K562 (cell line): Measurements from ENCODE around the gene CHAC1. TPM values are rescaled to one million over a fixed set of nuclear protein-coding genes. Genes with fewer than 3 reads are reported as not detected.

ENCODE experiments used
- ARHGAP35 ChIP-seq: fragments of 450-650 bp; IDR thresholded peaks from 2 replicates; pipeline ENCODE4 v1.6.1; 2018; ENCODE audit not compliant: partially characterized antibody
- BCL6 ChIP-seq: fragments of 250-450 bp; sonication (Bioruptor Pico); IDR thresholded peaks from 2 replicates; pipeline ENCODE4 v1.4.0; 2020
- FOXK1 ChIP-seq: sonication (generic); formaldehyde crosslinking; IDR thresholded peaks from 2 replicates; pipeline ENCODE4 v1.8.0; 2022; ENCODE audit warnings: missing genetic modification reagents, mild to moderate bottlenecking, borderline replicate concordance
- HDAC6 ChIP-seq: IDR thresholded peaks from 2 replicates; pipeline ENCODE4 v1.6.1; 2012; ENCODE audit warnings: low read depth, mild to moderate bottlenecking, control low read depth, inconsistent platforms, low read length, moderate library complexity
- NUFIP1 ChIP-seq: fragments of 450-650 bp; IDR thresholded peaks from 2 replicates; pipeline ENCODE4 v1.6.1; 2018; ENCODE audit not compliant: partially characterized antibody
- SETDB1 ChIP-seq: IDR thresholded peaks from one replicate; pipeline ENCODE4 v1.6.1; 2012; ENCODE audit warnings: low read length, control low read depth, inconsistent platforms
- SNRNP70 ChIP-seq: fragments of 200-400 bp; formaldehyde crosslinking; optimal IDR thresholded peaks from 2 replicates; pipeline ENCODE3; 2017; ENCODE audit warnings: low read depth, low read length
- TCF3 ChIP-seq: sonication (generic); formaldehyde crosslinking; IDR thresholded peaks from 2 replicates; pipeline ENCODE4 v1.4.0; 2020; ENCODE audit warnings: mild to moderate bottlenecking, missing genetic modification reagents
- ZBTB1 ChIP-seq: sonication (generic); formaldehyde crosslinking; IDR thresholded peaks from 2 replicates; pipeline ENCODE4 v1.8.1; 2023; ENCODE audit warnings: missing genetic modification reagents, low read depth, mild to moderate bottlenecking, borderline replicate concordance
- ZNF324 ChIP-seq: fragments of 250-450 bp; sonication (Bioruptor Pico); IDR thresholded peaks from 2 replicates; pipeline ENCODE4 v1.4.0; 2020; ENCODE audit warnings: mild to moderate bottlenecking
- polyA plus RNA-seq, 8 experiments: library from polyadenylated mRNA; depleted of rRNA in 4 of 8; stranded (reverse) in 5 of 8; unstranded in 3 of 8; fragments of >200 nt; fragmentation: Nextera tagmentation in 2 of 8; fragmentation: Illumina TruSeq in 1 of 8; extraction: Ambion mirVana in 2 of 8; extraction: Trizol in 1 of 8; gene quantifications; 2 replicates each; pipeline versions ENCODE4 v1.2.1 to v1.2.3, GENCODE V29; 2011 to 2014; ENCODE audit warnings: inconsistent platforms in 1 of 8, missing spikeins in 1 of 8
- total RNA-seq, 7 experiments: library from RNA; depleted of rRNA in 6 of 7; stranded (reverse); fragments of >200 nt in 6 of 7; fragmentation: Illumina TruSeq in 2 of 7; extraction: Trizol in 2 of 7; gene quantifications; 2 replicates each; pipeline versions ENCODE4 v1.2.1 to v1.2.3, GENCODE V29; 2011 to 2021; ENCODE audit warnings: low replicate concordance in 1 of 7
- TF ChIP-seq, protein P1 (sequence below): fragments of 250-450 bp; sonication (Bioruptor Pico); IDR thresholded peaks from 2 replicates; pipeline ENCODE4 v1.4.0; 2020
- TF ChIP-seq, protein P2 (sequence below): sonication (generic); formaldehyde crosslinking; IDR thresholded peaks from 2 replicates; pipeline ENCODE4 v1.8.0; 2023; ENCODE audit warnings: mild to moderate bottlenecking, missing genetic modification reagents
- TF ChIP-seq, protein P3 (sequence below): fragments of 200-800 bp; sonication (Bioruptor generic); IDR thresholded peaks from 2 replicates; pipeline ENCODE4 v1.6.1; 2016; ENCODE audit warnings: missing genetic modification characterization, missing compliant biosample characterization

The CHAC1 gene
- total and polyA plus RNA-seq, 9 of the 15 experiments (the other 6 are each of a cell fraction or from before 2014, with no cell fraction given), result 0.47 to 39.0 (median 7.5) TPM

DNA sequence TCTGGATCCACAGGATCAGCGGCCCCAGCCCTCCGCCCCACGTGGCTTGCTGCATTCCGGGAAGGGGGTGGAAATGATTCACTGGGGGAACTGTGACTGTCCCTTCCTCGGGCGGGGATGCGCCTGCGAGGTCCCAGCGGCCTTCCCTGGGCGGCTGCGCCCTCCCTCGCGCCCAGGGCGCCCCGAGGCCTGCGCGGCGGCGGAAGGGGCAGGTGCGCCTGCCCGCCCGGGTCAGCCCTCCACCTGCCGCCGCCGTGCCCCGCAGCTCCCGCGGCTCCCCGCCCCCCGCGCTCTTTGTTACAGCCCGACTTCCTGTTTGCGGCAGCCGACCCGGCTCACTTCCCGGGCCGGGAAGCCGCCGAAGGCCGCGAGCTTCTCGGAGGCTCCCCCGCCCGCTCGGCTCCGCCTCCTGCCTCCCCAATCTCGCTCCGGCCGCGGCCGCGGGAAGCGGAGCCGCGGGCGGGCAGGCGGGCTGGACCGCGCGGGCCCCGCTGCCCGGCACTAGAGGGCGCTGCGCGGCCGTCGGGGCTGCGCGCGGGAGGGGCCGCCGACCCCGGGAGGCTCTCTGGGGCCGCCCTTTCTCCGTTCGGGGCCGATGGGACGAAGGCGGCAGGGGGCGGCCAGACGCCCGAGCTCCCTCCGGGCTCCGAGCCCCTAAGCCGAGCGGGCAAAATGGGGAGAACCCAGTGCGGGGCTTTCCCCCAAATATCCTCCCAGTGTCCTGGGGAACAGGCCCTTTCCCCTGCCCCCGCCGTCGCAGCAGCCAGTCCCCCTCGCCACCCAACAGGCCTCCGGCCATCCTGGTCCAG lies 11.5 kb upstream of the CHAC1 start (continued):
- TF ChIP-seq, protein P1, sequence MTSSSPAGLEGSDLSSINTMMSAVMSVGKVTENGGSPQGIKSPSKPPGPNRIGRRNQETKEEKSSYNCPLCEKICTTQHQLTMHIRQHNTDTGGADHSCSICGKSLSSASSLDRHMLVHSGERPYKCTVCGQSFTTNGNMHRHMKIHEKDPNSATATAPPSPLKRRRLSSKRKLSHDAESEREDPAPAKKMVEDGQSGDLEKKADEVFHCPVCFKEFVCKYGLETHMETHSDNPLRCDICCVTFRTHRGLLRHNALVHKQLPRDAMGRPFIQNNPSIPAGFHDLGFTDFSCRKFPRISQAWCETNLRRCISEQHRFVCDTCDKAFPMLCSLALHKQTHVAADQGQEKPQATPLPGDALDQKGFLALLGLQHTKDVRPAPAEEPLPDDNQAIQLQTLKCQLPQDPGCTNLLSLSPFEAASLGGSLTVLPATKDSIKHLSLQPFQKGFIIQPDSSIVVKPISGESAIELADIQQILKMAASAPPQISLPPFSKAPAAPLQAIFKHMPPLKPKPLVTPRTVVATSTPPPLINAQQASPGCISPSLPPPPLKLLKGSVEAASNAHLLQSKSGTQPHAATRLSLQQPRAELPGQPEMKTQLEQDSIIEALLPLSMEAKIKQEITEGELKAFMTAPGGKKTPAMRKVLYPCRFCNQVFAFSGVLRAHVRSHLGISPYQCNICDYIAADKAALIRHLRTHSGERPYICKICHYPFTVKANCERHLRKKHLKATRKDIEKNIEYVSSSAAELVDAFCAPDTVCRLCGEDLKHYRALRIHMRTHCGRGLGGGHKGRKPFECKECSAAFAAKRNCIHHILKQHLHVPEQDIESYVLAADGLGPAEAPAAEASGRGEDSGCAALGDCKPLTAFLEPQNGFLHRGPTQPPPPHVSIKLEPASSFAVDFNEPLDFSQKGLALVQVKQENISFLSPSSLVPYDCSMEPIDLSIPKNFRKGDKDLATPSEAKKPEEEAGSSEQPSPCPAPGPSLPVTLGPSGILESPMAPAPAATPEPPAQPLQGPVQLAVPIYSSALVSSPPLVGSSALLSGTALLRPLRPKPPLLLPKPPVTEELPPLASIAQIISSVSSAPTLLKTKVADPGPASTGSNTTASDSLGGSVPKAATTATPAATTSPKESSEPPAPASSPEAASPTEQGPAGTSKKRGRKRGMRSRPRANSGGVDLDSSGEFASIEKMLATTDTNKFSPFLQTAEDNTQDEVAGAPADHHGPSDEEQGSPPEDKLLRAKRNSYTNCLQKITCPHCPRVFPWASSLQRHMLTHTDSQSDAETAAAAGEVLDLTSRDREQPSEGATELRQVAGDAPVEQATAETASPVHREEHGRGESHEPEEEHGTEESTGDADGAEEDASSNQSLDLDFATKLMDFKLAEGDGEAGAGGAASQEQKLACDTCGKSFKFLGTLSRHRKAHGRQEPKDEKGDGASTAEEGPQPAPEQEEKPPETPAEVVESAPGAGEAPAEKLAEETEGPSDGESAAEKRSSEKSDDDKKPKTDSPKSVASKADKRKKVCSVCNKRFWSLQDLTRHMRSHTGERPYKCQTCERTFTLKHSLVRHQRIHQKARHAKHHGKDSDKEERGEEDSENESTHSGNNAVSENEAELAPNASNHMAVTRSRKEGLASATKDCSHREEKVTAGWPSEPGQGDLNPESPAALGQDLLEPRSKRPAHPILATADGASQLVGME (CRISPR knock-in tag), result no peak
- no peak for TF ChIP-seq ARHGAP35
- no peak for TF ChIP-seq BCL6 (CRISPR knock-in tag)
- no peak for TF ChIP-seq SNRNP70
- no peak for TF ChIP-seq ZNF324
- TF ChIP-seq, protein P2, sequence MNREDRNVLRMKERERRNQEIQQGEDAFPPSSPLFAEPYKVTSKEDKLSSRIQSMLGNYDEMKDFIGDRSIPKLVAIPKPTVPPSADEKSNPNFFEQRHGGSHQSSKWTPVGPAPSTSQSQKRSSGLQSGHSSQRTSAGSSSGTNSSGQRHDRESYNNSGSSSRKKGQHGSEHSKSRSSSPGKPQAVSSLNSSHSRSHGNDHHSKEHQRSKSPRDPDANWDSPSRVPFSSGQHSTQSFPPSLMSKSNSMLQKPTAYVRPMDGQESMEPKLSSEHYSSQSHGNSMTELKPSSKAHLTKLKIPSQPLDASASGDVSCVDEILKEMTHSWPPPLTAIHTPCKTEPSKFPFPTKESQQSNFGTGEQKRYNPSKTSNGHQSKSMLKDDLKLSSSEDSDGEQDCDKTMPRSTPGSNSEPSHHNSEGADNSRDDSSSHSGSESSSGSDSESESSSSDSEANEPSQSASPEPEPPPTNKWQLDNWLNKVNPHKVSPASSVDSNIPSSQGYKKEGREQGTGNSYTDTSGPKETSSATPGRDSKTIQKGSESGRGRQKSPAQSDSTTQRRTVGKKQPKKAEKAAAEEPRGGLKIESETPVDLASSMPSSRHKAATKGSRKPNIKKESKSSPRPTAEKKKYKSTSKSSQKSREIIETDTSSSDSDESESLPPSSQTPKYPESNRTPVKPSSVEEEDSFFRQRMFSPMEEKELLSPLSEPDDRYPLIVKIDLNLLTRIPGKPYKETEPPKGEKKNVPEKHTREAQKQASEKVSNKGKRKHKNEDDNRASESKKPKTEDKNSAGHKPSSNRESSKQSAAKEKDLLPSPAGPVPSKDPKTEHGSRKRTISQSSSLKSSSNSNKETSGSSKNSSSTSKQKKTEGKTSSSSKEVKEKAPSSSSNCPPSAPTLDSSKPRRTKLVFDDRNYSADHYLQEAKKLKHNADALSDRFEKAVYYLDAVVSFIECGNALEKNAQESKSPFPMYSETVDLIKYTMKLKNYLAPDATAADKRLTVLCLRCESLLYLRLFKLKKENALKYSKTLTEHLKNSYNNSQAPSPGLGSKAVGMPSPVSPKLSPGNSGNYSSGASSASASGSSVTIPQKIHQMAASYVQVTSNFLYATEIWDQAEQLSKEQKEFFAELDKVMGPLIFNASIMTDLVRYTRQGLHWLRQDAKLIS (CRISPR knock-in tag), result no peak
- TF ChIP-seq, protein P3, sequence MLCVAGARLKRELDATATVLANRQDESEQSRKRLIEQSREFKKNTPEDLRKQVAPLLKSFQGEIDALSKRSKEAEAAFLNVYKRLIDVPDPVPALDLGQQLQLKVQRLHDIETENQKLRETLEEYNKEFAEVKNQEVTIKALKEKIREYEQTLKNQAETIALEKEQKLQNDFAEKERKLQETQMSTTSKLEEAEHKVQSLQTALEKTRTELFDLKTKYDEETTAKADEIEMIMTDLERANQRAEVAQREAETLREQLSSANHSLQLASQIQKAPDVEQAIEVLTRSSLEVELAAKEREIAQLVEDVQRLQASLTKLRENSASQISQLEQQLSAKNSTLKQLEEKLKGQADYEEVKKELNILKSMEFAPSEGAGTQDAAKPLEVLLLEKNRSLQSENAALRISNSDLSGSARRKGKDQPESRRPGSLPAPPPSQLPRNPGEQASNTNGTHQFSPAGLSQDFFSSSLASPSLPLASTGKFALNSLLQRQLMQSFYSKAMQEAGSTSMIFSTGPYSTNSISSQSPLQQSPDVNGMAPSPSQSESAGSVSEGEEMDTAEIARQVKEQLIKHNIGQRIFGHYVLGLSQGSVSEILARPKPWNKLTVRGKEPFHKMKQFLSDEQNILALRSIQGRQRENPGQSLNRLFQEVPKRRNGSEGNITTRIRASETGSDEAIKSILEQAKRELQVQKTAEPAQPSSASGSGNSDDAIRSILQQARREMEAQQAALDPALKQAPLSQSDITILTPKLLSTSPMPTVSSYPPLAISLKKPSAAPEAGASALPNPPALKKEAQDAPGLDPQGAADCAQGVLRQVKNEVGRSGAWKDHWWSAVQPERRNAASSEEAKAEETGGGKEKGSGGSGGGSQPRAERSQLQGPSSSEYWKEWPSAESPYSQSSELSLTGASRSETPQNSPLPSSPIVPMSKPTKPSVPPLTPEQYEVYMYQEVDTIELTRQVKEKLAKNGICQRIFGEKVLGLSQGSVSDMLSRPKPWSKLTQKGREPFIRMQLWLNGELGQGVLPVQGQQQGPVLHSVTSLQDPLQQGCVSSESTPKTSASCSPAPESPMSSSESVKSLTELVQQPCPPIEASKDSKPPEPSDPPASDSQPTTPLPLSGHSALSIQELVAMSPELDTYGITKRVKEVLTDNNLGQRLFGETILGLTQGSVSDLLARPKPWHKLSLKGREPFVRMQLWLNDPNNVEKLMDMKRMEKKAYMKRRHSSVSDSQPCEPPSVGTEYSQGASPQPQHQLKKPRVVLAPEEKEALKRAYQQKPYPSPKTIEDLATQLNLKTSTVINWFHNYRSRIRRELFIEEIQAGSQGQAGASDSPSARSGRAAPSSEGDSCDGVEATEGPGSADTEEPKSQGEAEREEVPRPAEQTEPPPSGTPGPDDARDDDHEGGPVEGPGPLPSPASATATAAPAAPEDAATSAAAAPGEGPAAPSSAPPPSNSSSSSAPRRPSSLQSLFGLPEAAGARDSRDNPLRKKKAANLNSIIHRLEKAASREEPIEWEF (CRISPR knock-in tag), result no peak
- no peak for TF ChIP-seq HDAC6
- no peak for TF ChIP-seq NUFIP1
- TF ChIP-seq FOXK1 (CRISPR knock-in tag), result no peak
- no peak for TF ChIP-seq SETDB1
- TF ChIP-seq TCF3 (CRISPR knock-in tag), result no peak; the same call in 1 of the 2 replicates
- TF ChIP-seq ZBTB1 (CRISPR knock-in tag), result peak; percentile 36; the same call in 1 of the 2 replicates
